A549 (cell line): ENCODE results near the gene SPTLC3. TPM values are rescaled to one million over a fixed set of nuclear protein-coding genes. Genes with fewer than 3 reads are reported as not detected.
A peak's percentile ranks its signal among the peaks of the same experiment; 100 is the strongest.

Experiments
- ATAC-seq, 2 experiments: fragments of 200-7000 bp in 1 of 2; fragments of >200 bp in 1 of 2; cut with Nextera tagmentation in 1 of 2; cut with Tn5 transposase in 1 of 2; 3 replicates each; pipeline versions ENCODE4 v1.8.0 to v1.9.1; 2018 to 2020; ENCODE audit warnings: mild to moderate bottlenecking in 1 of 2, moderate library complexity in 1 of 2
- CTCF ChIA-PET: fragments of 300-600 bp; sonication (Branson Sonifier 250); formaldehyde crosslinking; extraction: SDS; loops from one replicate; lab custom pipeline; 2021; ENCODE audit warnings: antibody characterized with exemption, inconsistent platforms; lab: Yijun Ruan, JAX
- POLR2A ChIA-PET: fragments of 350-600 bp; formaldehyde crosslinking; extraction: SDS; loops from one replicate; lab custom pipeline; 2021; ENCODE audit warnings: antibody characterized with exemption, inconsistent platforms; lab: Yijun Ruan, JAX
- DNase-seq, 2 experiments: peaks; one replicate each; pipeline versions ENCODE4 v3.0.0 to v3.0.0-alpha.2; 2011 to 2016; ENCODE audit warnings: low read depth in 1 of 2, low spot score in 1 of 2
- FAIRE-seq: peaks from 2 replicates; lab custom pipeline; 2011; peaks lifted over from hg19 to GRCh38; lab: Jason Lieb, UNC
- H3K27ac ChIP-seq, 2 experiments: fragments of >200 bp; sonication (Bioruptor Twin); formaldehyde crosslinking; 3 replicates each; pipeline ENCODE4 v1.5.1; 2016 to 2017
- H3K4me1 ChIP-seq: fragments of >200 bp; sonication (Bioruptor Twin); formaldehyde crosslinking; 3 replicates; pipeline ENCODE4 v1.6.1; 2016
- H3K4me2 ChIP-seq: fragments of >200 bp; sonication (Bioruptor Twin); formaldehyde crosslinking; 3 replicates; pipeline ENCODE4 v1.6.1; 2016
- H3K4me3 ChIP-seq: fragments of >200 bp; sonication (Bioruptor Twin); formaldehyde crosslinking; 3 replicates; pipeline ENCODE4 v1.5.1; 2016
- H3K9me3 ChIP-seq: fragments of >200 bp; sonication (Bioruptor Twin); formaldehyde crosslinking; 3 replicates; pipeline ENCODE4 v1.6.1; 2016
- BCL3 ChIP-seq: fragments of >200 bp; sonication (Bioruptor Twin); formaldehyde crosslinking; IDR thresholded peaks from 3 replicates; pipeline ENCODE4 v1.6.1; 2016
- CBX2 ChIP-seq: fragments of 200-600 bp; sonication (generic); IDR thresholded peaks from 2 replicates; pipeline ENCODE4 v1.6.1; 2016; ENCODE audit warnings: low read depth, mild to moderate bottlenecking, borderline replicate concordance
- CBX8 ChIP-seq: fragments of 200-600 bp; sonication (generic); IDR thresholded peaks from 2 replicates; pipeline ENCODE4 v1.6.1; 2016
- EHMT2 ChIP-seq: fragments of 200-600 bp; sonication (generic); IDR thresholded peaks from 2 replicates; pipeline ENCODE4 v1.6.1; 2016; ENCODE audit warnings: antibody characterized with exemption, low read depth, mild to moderate bottlenecking, moderate library complexity
- HOXB5 ChIP-seq: fragments of 250-450 bp; sonication (Bioruptor Pico); IDR thresholded peaks from 2 replicates; pipeline ENCODE4 v1.5.0; 2020; ENCODE audit warnings: mild to moderate bottlenecking, moderate library complexity
- JUNB ChIP-seq: fragments of >200 bp; sonication (Bioruptor Twin); formaldehyde crosslinking; IDR thresholded peaks from 2 replicates; pipeline ENCODE4 v1.6.1; 2016
- KDM1A ChIP-seq: fragments of 200-600 bp; sonication (generic); IDR thresholded peaks from 2 replicates; pipeline ENCODE4 v1.6.1; 2016; ENCODE audit warnings: low read depth, mild to moderate bottlenecking
- KDM5A ChIP-seq: fragments of 200-600 bp; sonication (generic); IDR thresholded peaks from 2 replicates; pipeline ENCODE4 v1.6.1; 2016; ENCODE audit warnings: antibody characterized with exemption, mild to moderate bottlenecking
- MAFK ChIP-seq: fragments of 450-650 bp; IDR thresholded peaks from 2 replicates; pipeline ENCODE4 v1.6.1; 2014; ENCODE audit not compliant: partially characterized antibody
- MAX ChIP-seq: IDR thresholded peaks from 2 replicates; pipeline ENCODE4 v1.6.1; 2012
- MAZ ChIP-seq: fragments of 150-350 bp; IDR thresholded peaks from 2 replicates; pipeline ENCODE4 v1.6.1; 2014; ENCODE audit warnings: antibody characterized with exemption, low read depth, low read length, borderline replicate concordance
- MYC ChIP-seq: IDR thresholded peaks from 2 replicates; pipeline ENCODE4 v1.6.1; 2012; ENCODE audit warnings: mild to moderate bottlenecking, inconsistent platforms, low read length, improper control_type of control experiment, borderline replicate concordance
- NPAS2 ChIP-seq: fragments of 250-450 bp; sonication (Bioruptor Pico); IDR thresholded peaks from 2 replicates; pipeline ENCODE4 v1.8.0; 2022; ENCODE audit warnings: mild to moderate bottlenecking, moderate library complexity, borderline replicate concordance
- NR3C1 ChIP-seq: fragments of >200 bp; sonication (Bioruptor Twin); formaldehyde crosslinking; IDR thresholded peaks from 3 replicates; pipeline ENCODE4 v1.6.1; 2017
- PBX3 ChIP-seq: IDR thresholded peaks from 2 replicates; pipeline ENCODE4 v1.6.1; 2012
- POLR2AphosphoS2 ChIP-seq: conservative IDR thresholded peaks from 2 replicates; pipeline ENCODE4 v1.6.1; 2012; ENCODE audit warnings: low read length, improper control_type of control experiment, inconsistent platforms
- RAD21 ChIP-seq, 2 experiments: fragments of >200 bp in 1 of 2; sonication (Bioruptor Twin) in 1 of 2; formaldehyde crosslinking in 1 of 2; IDR thresholded peaks in 1 of 2; conservative IDR thresholded peaks in 1 of 2; 2 replicates in 1 of 2; 3 replicates in 1 of 2; pipeline ENCODE4 v1.6.1; 2012 to 2018; ENCODE audit warnings: inconsistent platforms in 1 of 2
- SMC3 ChIP-seq: fragments of >200 bp; sonication (Bioruptor Twin); formaldehyde crosslinking; IDR thresholded peaks from 3 replicates; pipeline ENCODE4 v1.6.1; 2018; ENCODE audit warnings: inconsistent platforms
- TP53 ChIP-seq: fragments of 250-450 bp; sonication (Bioruptor Pico); IDR thresholded peaks from 2 replicates; pipeline ENCODE4 v1.5.0; 2021; ENCODE audit warnings: mild to moderate bottlenecking, moderate library complexity
- ZNF302 ChIP-seq: fragments of 250-450 bp; sonication (Bioruptor Pico); IDR thresholded peaks from 2 replicates; pipeline ENCODE4 v1.9.0; 2021; ENCODE audit warnings: inconsistent platforms, mild to moderate bottlenecking, moderate library complexity
- WGBS: methylation state at CpG from one replicate; pipeline ENCODE4 v1.1.6; 2017; ENCODE audit errors: missing lambda C conversion rate; 5-methylcytosine and 5-hydroxymethylcytosine counted together
- polyA plus RNA-seq, 4 experiments: library from polyadenylated mRNA; depleted of rRNA in 3 of 4; stranded (reverse); fragments of >200 nt; fragmentation: RNase III in 1 of 4; extraction: RNeasy Plus Mini Kit Qiagen cat#74134 plus additional on column Dnase treatment in 1 of 4; gene quantifications; 2 replicates in 3 of 4; 3 replicates in 1 of 4; pipeline ENCODE4 v1.2.3, GENCODE V29; 2011 to 2017
- TF ChIP-seq, protein P1 (sequence below): IDR thresholded peaks from 2 replicates; pipeline ENCODE4 v1.6.1; 2012; ENCODE audit warnings: low read depth, borderline replicate concordance
- TF ChIP-seq, protein P2 (sequence below): fragments of 250-450 bp; sonication (Bioruptor Pico); IDR thresholded peaks from 2 replicates; pipeline ENCODE4 v1.5.0; 2020; ENCODE audit warnings: low read depth, mild to moderate bottlenecking, moderate library complexity

Gene SPTLC3
- polyA plus RNA-seq, 2 of the 4 experiments (the other 2 are of a cell fraction), result 0.10 to 0.57 TPM

DNA sequence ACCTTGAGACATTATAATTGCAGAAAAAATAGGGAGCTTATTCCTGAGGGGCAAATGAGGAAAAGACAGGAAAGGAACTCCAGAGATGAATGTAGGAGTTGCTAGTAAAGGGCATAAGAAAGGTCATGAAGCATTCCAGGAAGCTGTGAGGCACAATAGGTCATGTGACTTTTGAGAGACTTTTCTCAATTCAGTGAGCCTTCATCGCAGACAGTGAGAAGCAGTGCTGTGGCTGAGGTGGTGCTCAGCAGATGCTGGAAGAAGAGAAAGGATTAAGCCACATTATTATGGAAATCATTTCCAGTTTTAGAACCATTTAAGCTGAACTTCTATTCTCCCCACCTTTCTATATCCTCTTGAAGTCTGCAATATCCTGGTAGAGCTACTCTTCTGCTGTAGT lies 4.1 kb downstream of the SPTLC3 start:
- POLR2A ChIA-PET, result no interaction called here
- no peak for ATAC-seq
- H3K4me1 ChIP-seq, result peaks cover 14% of the 10 kb centered on the region; the same call in 2 of the 3 replicates
- CTCF ChIA-PET, result interaction anchor here (0.8 to 1.5 kb wide), 4 partner anchors 10 to 75 kb away, joined by 3 to 5 read pairs (median 4); no protein-coding TSS in a partner anchor
- H3K4me3 ChIP-seq, result no peak overlapping the region
- peak; percentile 74 for FAIRE-seq
- no peaks in the 10 kb centered on the region for H3K9me3 ChIP-seq
- 54% methylated on average over 1 of the region's 1 CpG for WGBS
- H3K27ac ChIP-seq, result no peak overlapping the region
- no peak overlapping the region for H3K4me2 ChIP-seq
- DNase-seq, result no peak
- TF ChIP-seq ZNF302 (CRISPR knock-in tag) (no peak), MAZ (no peak), KDM1A (no peak), CBX2 (no peak), EHMT2 (no peak), CBX8 (no peak), MAX (no peak), MYC (no peak), KDM5A (no peak), MAFK (no peak), PBX3 (no peak), HOXB5 (CRISPR knock-in tag) (no peak), POLR2AphosphoS2 (no peak), NPAS2 (CRISPR knock-in tag) (no peak), NR3C1 (no peak), BCL3 (no peak), SMC3 (no peak)
- TF ChIP-seq, protein P1, sequence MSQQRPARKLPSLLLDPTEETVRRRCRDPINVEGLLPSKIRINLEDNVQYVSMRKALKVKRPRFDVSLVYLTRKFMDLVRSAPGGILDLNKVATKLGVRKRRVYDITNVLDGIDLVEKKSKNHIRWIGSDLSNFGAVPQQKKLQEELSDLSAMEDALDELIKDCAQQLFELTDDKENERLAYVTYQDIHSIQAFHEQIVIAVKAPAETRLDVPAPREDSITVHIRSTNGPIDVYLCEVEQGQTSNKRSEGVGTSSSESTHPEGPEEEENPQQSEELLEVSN, result no peak
- TF ChIP-seq, protein P2, sequence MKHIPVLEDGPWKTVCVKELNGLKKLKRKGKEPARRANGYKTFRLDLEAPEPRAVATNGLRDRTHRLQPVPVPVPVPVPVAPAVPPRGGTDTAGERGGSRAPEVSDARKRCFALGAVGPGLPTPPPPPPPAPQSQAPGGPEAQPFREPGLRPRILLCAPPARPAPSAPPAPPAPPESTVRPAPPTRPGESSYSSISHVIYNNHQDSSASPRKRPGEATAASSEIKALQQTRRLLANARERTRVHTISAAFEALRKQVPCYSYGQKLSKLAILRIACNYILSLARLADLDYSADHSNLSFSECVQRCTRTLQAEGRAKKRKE (CRISPR knock-in tag), result no peak

DNA sequence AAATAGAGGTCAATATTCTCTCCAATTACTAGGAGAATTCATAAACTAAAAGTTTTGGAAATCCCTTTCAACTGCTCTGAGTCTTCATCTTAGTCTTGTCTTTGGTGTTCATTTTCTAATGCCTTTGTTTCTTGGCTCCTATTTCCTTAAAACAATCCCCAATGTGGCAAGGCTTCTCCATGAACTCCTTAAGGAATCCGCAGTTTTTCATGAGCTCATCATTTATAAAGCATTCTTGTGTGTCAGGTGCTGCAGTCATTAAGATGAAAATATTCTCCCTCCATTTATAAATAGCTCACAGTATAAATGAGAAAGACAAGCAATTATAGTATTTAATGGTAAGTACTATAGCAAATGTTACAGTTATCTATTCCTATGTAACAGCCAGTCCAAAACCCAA lies 4.6 kb downstream of the SPTLC3 start:
- Histone ChIP-seq H3K9me3 (no peaks in the 10 kb centered on the region), H3K4me2 (no peak overlapping the region), H3K27ac (no peak overlapping the region), H3K4me3 (no peak overlapping the region), H3K4me1 (peaks cover 14% of the 10 kb centered on the region; the same call in 2 of the 3 replicates)
- POLR2A ChIA-PET, result no interaction called here
- 41% methylated on average over 1 of the region's 1 CpG for WGBS
- DNase-seq (no peak), ATAC-seq (no peak), FAIRE-seq (peak; percentile 7)
- TF ChIP-seq MAFK (peak; percentile 18), RAD21 (conservative IDR thresholded peaks at IDR 0.05 in 1 of 2, IDR thresholded peaks at IDR 0.05 in 1 of 2) (no peak), HOXB5 (CRISPR knock-in tag) (no peak)
- CTCF ChIA-PET, result interaction anchor here (0.9 to 1.5 kb wide), 3 partner anchors 10 to 43 kb away, joined by 3 to 5 read pairs (median 4); no protein-coding TSS in a partner anchor

GRCh38 chr20:13017235-13017634 lies 8.5 kb downstream of the SPTLC3 start:
- no peak overlapping the region for H3K27ac ChIP-seq
- H3K9me3 ChIP-seq, result peaks cover 23% of the 10 kb centered on the region
- TF ChIP-seq PBX3 (no peak), TP53 (CRISPR knock-in tag) (no peak), JUNB (no peak)
- POLR2A ChIA-PET, result no interaction called here
- DNase-seq (no peak), ATAC-seq (no peak), FAIRE-seq (no peak)
- WGBS, result 16% methylated on average over 1 of the region's 1 CpG
- H3K4me3 ChIP-seq, result no peak overlapping the region
- CTCF ChIA-PET, result interaction anchor here (0.8 to 1.9 kb wide), 5 partner anchors 13 to 92 kb away, joined by 3 to 8 read pairs (median 3); no protein-coding TSS in a partner anchor
- H3K4me2 ChIP-seq, result no peak overlapping the region
- H3K4me1 ChIP-seq, result no peaks in the 10 kb centered on the region
